ENCODE data around the gene GFOD1.

GFOD1 gene

DNA sequence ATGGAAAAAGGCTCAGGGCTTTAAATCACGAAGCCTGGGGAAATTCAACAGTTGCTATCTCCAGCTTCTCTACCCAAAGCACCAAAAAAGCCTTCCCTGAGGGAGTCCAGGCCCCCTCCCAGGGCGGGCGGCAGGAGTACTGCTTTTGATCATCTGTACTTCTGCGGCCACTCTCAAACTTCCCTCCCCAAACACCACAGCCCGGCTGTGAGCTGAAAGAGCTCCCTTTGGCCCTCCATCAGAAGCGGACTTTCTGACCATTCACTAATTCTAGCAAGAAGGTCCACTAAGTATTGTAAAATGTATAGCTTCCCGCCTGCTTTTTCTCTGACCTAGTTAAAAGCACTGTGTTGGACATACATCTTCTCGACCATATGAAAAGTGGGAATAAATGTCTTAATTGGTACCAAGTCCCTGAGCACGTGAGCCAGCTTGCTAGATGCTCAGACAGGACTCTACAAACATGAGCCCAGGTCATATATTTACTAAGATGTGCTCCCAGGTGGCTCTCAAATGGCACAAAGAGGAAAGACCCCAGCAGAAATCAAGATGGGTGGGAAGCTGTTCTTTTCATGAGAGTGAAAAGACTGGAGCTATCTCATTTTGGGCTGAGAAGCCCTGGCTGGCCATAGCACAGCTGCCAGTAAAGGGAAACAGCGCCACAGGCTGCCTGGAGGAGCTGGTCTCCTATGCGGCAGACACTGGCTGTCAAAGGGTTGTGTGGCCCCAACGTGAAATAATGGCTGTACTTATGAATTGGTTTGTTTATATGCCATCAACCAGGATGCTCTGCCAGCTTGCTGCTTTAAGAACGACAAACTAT, 58.6 kb downstream of the GFOD1 start:
- no peaks in the 10 kb centered on the region for H3K36me3 ChIP-seq (replicated peaks)
- no peaks in the 10 kb centered on the region for H3K27me3 ChIP-seq (replicated peaks)
- H3K4me3 ChIP-seq (ENCODE audit: low read depth, low read length) = no peak overlapping the region
- no peak overlapping the region for H3K27ac ChIP-seq
- in situ Hi-C loops (cut with HindIII; ENCODE audit: low pct_ligation_motif_present, low sequenced_read_pairs) = no loop called here
- no peak for DNase-seq
- TF ChIP-seq, protein P1, sequence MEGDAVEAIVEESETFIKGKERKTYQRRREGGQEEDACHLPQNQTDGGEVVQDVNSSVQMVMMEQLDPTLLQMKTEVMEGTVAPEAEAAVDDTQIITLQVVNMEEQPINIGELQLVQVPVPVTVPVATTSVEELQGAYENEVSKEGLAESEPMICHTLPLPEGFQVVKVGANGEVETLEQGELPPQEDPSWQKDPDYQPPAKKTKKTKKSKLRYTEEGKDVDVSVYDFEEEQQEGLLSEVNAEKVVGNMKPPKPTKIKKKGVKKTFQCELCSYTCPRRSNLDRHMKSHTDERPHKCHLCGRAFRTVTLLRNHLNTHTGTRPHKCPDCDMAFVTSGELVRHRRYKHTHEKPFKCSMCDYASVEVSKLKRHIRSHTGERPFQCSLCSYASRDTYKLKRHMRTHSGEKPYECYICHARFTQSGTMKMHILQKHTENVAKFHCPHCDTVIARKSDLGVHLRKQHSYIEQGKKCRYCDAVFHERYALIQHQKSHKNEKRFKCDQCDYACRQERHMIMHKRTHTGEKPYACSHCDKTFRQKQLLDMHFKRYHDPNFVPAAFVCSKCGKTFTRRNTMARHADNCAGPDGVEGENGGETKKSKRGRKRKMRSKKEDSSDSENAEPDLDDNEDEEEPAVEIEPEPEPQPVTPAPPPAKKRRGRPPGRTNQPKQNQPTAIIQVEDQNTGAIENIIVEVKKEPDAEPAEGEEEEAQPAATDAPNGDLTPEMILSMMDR (IDR thresholded peaks at IDR 0.05; ENCODE audit: low read depth, low read length, missing control alignments) = no peak

DNA sequence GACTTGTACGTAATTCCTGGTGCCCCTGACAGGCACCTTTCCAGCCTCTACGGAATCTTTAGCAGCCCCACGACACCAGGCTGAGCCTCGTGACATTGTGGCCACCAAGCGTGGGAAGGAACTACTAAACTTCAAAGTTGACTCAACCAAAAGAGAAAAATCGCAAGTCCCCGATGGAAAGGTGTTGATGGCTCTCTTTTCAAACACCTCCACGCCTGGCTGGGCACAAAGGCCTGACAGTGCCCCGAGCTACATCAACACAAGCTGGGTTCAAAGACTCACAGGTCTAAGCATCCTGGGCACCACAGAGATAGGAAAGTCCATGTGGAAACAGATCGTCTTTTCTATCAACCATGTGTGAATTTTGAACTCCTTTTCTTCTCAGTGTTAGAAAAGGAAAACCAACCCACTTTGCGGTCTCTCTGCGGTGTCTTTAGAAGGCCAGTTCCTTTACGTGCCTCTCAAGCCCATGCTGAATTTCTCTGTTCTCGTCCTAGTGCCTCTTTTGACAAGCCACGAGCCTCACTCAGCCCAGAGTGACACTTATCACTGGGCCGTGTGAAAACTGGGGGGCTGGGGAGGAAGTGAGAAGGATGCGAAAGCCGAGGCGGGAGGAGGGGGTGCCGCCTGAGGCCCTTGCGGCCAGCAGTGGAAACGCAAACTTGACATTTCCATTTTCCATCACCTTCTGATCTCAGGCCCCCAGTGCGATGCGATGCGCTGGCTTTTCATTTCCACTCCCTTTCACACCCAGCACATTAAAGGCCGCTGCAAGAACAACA, 59.4 kb downstream of the GFOD1 start:
- H3K27ac ChIP-seq = no peak overlapping the region

DNA sequence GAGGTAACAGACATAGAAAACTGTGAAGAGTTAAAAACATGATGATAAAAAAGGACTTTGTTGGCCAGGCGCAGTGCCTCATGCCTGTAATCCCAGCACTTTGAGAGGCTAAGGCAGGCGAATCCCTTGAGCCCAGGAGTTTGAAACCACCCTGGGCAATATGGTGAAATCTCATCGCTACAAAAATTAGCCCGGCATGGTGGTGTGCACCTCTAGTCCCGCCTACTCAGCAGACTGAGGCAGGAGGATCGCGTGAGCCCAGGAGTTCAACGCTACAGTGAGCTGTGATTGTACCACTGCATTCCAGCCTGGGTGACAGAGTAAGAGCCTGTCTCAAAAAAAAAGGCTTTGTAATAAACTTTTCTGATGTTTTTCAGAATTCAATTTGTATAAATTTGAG, 60.1 kb downstream of the GFOD1 start:
- in situ Hi-C loops (cut with HindIII; ENCODE audit: low pct_ligation_motif_present, low sequenced_read_pairs) = no loop called here
- Histone ChIP-seq H3K27me3 (replicated peaks) (no peaks in the 10 kb centered on the region), H3K4me3 (ENCODE audit: low read depth, low read length) (no peak overlapping the region), H3K27ac (no peak overlapping the region), H3K36me3 (replicated peaks) (no peaks in the 10 kb centered on the region)
- no peak for DNase-seq
- TF ChIP-seq, protein P1 (IDR thresholded peaks at IDR 0.05; ENCODE audit: low read depth, low read length, missing control alignments) = no peak

More for the DNA sequence above, 59.4 kb downstream of the GFOD1 start:
- H3K27me3 ChIP-seq (replicated peaks) = no peaks in the 10 kb centered on the region
- in situ Hi-C loops (cut with HindIII; ENCODE audit: low pct_ligation_motif_present, low sequenced_read_pairs) = no loop called here
- TF ChIP-seq, protein P1 (IDR thresholded peaks at IDR 0.05; ENCODE audit: low read depth, low read length, missing control alignments) = peak; percentile 54
- no peaks in the 10 kb centered on the region for H3K36me3 ChIP-seq (replicated peaks)
- H3K4me3 ChIP-seq (ENCODE audit: low read depth, low read length) = no peak overlapping the region
- DNase-seq = no peak

DNA sequence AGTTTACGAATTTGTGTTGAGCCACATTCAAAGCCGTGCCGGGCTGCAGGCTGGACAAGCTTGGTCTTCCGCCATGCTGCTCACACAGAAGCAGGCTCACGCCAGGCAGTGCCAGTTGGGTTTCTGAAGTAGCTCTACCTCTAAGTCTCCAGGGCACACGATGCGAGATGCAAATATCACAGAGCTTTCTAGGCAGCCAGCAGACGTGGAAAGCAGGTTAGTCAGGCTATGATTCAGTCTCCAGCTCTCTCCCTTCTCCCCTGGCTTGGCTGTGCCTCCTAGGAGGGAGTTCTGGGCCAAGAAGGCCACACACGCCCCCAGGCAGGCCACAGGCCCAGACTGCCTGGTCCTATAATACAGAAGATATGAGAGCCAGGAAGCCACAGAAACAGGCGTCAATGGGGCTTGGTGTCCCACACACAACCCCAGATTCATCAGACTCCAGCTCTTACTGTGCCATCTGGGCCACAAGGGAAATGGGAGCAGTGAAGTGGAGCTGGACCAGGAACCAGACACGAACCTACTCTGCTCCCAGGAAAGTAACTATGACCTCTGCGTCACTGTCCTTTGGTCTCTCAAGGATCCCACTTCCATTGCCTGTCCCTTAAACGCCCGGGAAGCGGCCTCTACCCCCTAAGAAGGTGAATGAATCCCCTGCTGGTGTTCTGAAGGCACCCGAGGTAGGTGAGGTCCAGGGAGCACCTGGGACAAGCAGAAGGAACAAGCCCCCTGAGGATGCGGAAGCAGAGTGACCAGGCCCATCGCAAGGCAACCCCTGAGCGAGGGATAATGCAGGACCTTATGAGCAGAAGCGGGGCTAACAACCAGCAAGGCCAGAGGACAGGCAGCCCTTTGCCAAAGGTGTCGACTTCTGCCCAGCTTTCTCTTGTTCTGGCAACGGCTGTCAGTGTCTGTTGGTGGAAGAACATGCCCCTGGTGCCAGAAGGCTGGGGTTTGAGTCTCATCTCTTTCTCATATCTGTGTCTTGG, 61.2 kb downstream of the GFOD1 start:
- peak; percentile 24 for DNase-seq
- no peak overlapping the region for H3K27ac ChIP-seq
- in situ Hi-C loops (cut with HindIII; ENCODE audit: low pct_ligation_motif_present, low sequenced_read_pairs) = no loop called here

More for the DNA sequence above, 61.2 kb downstream of the GFOD1 start:
- Histone ChIP-seq H3K36me3 (replicated peaks) (no peaks in the 10 kb centered on the region), H3K4me3 (ENCODE audit: low read depth, low read length) (no peak overlapping the region), H3K27me3 (replicated peaks) (no peaks in the 10 kb centered on the region)
- TF ChIP-seq, protein P1 (IDR thresholded peaks at IDR 0.05; ENCODE audit: low read depth, low read length, missing control alignments) = no peak

Data from brain microvascular endothelial cell (primary cell).